GM18868 (cell line): ENCODE results near the gene IRGM.

Experiments used
- ATAC-seq: cut with Tn5 transposase; IDR thresholded peaks from one replicate; pipeline ENCODE4 v1.9.1; 2021; ENCODE audit warnings: mild to moderate bottlenecking, moderate library complexity; ENCODE audit not compliant: unreplicated experiment

IRGM gene

DNA sequence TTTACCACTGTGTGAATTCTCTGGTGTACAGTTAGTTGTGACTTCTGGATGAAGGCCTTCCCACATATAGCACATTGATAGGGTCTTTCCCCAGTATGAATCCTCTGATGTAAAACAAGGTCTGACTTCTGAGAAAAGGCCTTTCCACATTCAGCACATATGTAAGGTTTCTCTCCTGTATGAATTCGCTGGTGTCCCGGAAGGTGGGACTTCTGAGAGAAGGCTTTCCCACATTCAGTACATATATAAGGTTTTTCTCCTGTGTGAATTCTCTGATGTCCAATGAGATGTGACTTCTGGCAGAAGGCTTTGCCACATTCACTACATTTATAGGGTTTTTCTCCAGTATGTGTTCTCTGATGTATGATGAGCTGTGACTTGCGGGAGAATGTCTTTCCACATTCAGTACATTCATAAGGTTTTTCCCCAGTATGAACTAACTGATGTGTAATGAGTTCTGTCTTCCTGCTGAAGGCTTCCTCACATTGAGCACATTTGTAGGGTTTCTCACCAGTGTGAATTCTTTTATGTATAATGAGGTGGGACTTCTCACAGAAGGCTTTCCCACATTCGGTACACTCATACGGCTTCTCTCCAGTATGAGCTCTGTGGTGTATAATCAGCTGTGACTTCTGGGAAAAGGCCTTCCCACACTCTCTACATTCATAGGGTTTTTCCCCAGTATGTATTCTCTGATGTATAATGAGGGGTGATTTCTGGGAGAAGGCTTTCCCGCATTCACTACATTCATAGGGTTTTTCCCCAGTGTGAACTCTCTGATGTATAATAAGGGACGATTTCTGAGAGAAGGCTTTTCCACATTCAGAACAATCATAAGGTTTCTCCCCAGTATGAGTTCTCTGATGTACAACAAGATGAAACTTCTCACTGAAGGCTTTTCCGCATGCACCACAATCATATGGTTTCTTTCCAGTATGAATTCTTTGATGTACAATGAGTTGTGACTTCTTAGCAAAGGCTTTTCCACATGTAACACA, 49.4 kb downstream of the IRGM start:
- ATAC-seq, result no peak
